ENCODE results near the gene ZC3HAV1L.
A peak's percentile ranks its signal among the peaks of the same experiment; 100 is the strongest.
"Not testable (repeated sequence)": the region's sequence is repeated elsewhere in the genome, so short reads cannot be mapped to it uniquely, and the experiment has no call there.

ZC3HAV1L gene, protein sequence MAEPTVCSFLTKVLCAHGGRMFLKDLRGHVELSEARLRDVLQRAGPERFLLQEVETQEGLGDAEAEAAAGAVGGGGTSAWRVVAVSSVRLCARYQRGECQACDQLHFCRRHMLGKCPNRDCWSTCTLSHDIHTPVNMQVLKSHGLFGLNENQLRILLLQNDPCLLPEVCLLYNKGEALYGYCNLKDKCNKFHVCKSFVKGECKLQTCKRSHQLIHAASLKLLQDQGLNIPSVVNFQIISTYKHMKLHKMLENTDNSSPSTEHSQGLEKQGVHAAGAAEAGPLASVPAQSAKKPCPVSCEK
- 0.13 to 3.0 (median 1.2) reads per million in 18 experiments for total RNA-seq

DNA sequence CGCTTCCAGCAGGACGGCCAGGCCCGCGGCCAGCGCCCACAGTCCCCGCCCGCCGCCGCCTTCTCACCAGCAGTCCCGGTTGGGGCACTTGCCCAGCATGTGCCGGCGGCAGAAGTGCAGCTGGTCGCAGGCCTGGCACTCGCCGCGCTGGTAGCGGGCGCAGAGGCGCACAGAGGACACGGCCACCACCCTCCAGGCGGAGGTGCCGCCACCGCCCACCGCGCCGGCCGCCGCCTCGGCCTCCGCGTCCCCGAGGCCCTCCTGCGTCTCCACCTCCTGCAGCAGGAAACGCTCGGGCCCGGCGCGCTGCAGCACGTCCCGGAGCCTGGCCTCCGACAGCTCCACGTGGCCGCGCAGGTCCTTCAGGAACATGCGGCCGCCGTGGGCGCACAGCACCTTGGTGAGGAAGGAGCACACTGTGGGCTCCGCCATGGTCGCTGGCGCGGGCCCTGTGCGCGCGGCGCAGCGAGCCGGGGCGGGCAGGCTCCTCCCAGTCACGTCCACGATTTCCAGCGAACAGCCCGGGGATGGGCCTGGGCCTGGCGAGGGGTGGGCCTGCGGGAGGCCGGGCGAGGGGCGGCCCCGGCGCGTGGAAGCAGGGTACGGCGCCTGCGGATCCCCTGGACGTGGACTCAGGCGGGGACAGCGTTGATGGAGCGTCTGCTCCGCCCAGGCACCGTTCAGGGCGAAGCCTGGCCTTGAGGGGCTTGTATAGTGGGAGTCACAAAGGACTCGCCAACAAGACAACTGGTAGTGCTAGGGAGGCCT is at the start of gene ZC3HAV1L:
Gene ZC3HAV1L, minus strand, starts transcription at position 457 of the 768 bp plus-strand sequence. Its CDS starts 25 bp downstream, at position 432.
- peak in 1 of 2 donors; percentile 32 for DNase-seq

DNA sequence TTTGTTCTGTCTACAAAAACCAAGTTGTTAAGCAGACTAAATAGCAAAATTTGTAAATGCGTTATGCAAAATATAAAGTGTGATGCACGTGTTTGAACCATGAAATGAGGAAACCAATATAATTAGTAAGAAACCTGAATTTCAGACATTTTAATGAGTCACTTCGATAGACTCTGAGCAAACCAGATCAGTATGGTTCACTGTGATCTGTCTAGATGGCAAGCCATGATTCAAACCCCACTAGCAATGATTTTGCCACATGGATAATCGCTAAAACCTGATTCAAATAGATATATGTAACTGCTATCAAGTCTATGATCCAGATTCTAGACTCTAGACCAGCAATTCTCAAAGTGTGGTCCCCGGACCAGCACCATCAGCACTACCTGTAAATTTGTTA is 48.9 kb upstream of the ZC3HAV1L start:
- DNase-seq: no peak

DNA sequence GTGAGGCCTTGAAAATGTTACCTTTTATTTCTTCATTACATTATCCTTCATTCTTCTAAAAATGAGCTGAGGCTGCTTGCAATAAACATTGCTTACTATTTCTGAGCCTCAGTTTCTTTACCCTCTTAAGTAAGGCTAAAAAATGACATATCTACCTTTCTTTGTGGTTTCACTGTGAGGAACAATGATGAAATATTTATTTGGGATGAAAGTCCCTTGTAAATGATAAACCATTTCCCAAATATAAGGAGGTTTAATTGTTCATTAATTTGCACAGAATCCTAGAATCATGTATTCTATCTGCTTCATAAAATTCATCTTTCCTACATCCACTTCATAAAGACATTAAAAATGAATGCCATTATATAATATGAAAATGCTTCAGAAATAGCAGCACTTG is 45.7 kb upstream of the ZC3HAV1L start:
- DNase-seq: no peak

DNA sequence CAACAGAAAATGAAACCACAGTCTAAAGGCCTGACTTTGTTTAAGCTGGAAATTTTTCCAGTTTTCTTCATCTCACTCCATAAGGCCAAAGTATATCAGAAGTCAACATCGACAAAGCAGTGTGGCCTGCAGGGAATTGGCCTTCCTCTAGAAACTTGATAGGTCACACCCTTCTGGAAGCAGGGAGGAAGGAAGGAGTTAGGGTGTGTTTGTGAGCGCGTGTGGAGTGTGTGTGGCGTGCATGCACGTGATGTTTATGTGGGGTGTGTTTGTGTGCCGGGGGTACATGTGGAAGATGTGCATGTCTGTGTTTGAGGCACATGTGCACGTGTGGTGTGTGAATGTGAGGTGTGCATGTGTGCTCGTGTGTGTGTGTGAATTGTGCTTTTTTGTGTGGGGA is 45.1 kb upstream of the ZC3HAV1L start:
- DNase-seq: no peak

DNA sequence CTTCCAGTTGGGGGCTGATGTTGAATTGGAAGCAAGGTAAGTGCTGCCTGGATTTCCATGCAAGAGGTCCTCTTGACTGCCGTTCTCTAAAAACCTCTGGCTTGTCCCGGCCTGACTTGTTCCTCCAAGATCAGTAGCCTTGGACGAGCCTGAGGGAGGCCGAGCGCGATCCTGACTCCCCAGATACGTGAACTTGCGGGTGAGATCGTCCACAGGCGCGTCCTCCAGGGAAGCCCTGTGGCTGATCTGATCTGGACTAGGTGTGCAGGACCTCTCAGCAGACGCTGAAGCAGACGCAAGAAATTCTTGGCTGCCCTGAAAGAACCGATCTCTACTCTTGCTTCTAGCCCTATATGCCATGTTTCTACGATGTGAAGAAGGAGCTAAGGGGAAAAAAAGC is 44.0 kb upstream of the ZC3HAV1L start:
- DNase-seq: no peak

DNA sequence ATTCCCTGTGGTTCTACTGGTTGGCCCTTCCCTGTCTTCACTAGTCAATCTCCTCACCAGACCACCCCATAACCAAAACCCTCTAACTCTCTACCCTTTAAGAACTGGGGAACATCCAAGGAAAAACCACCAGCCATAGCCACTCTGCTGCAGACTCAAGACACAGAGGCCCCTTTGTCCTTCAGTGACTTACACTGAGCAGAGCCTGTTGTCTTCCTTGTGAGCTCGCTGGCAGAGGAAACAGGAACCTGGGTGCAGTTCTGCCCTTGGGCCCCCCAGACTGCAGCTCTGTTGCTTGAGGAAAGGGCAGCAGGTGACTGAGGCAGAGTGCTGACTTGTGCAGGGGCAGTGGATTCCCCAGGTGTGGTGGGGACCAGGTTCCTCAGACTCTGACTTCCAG is 43.1 kb upstream of the ZC3HAV1L start:
- DNase-seq: no peak

DNA sequence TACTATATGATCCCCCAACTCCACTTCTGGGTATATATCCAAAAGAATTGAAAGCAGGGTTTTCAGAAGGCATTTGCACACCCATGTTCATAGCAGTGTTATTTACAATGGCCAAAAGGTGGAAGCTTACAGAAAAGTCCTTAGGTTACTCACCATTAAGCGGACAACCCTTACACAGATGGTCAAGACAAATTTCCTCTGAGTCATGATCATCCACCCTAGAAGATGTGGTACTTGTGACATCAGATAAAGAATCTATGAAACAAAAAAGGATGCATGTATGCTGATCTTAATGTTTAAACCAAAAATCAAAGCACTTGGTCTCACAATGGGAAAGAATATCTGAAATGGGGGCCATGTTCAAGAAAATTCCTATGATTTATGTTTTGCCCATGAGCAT is 42.6 kb upstream of the ZC3HAV1L start:
- no peak for DNase-seq

DNA sequence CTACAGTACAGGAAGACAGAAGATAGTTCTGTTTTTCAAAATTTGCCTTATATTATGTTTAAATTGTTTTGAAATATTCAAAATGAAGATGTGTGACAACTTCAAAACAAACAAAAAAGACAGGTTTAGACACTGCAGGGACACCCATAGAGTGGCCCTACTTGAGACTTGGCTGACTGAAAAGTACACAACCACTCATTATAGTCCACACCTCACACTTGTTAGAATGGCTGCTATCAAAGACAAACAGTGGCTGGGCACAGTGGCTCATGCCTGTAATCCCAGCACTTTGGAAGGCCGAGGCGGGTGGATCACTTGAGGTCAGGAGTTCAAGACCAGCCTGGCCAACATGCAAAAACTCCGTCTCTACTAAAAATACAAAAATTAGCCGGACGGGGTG is 41.9 kb upstream of the ZC3HAV1L start:
- DNase-seq: not testable (repeated sequence)

DNA sequence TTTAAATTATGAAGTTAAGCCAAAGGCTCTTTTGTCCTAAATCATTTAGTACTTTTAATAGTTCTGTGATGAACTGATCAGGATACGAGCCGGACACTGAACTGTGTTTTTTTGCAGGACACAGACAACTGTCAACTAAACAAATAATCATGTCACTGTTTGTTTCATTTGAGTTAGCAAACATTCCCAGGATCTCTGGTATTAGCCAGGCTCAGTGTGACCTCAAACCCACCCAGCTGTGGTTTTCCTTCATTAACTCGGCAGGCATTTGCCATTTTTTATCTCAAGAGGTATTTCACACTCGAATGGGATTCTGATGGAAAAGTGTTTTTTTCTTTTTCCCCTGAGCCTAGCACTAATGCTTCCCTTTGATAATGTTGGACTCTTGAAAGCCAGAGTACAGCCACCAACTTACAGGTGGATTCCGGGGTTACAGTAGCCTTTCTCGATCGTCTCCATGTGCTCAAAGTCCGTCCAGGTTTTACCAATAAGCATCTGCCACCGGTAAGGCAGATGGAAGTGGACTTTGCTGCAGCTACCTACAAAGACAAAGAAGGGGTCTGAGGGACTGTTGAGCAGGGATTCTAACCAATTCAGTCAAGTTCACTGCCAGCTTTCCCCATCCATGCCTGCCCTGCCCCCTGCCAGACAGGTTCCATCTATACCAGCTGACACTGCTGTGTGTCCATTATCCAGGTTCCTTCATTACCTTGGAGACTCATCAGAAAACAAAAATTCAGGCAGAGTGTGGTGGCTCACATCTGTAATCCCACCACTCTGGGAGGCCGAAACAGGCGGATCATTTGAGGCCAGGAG is 40.2 kb upstream of the ZC3HAV1L start:
- no peak for DNase-seq

DNA sequence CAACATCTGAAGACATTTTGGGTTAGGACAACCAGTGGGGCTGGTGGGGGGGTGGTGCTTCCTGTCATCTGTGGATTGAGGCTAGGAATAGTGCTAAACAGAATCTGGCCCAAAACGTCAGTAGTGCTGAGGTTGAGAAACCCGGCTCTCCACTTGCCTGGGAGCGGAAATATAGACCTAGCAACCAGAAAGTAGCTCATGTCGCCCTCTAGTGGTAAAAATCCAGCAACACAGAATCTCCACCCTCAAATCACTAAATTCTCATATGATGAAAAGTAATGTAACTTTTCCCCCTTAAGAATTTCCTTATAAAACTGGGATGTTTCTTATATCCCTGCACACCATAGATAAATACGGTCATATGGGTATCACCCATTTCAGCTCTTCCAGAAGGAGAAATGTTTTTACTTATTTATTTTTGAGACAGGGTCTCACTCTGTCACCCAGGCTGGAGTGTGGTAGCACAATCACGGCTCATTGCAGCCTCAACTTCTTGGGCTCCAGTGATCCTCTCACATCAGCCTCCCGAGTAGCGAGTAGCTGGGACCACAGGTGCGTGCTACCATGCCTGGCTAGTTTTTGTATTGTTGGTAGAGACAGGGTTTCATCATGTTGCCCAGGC is 39.3 kb upstream of the ZC3HAV1L start:
- DNase-seq: peak; percentile 86 to 87

DNA sequence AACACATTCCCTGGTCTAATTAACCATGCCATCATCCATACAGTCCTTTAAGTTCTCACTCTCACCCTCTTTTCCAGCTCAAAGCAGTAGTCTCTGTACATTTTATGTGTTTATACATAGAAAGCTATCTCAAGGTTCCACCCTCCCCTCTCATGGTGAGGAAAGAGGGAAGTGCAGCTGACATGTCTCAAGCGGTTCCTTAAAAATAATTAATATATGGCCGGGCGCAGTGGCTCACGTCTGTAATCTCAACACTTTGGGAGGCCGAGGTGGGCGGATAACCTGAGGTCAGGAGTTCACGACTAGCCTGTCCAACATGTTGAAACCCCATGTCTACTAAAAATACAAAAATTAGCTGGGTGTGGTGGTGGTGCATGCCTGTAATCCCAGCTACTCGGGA is 37.0 kb upstream of the ZC3HAV1L start:
- DNase-seq: peak; percentile 80 to 85

DNA sequence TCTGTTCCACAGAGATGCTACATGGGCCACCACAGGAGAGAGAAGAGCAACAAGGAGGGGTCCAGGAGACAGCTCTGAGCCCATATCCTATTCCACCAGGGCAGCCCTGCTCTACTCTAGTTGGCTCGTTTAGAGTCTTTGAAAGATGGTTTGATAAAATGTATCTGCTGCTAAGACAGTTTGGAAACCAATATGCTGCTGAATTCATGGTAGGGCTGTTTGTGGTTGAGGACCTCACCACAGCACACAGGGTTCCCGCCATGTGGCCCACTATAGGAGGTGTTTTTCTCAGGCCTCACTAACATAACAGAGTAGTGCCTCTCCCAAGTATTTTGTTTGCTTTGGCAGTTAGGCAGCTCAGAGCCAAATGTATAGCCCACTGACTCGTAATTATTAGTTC is 35.8 kb upstream of the ZC3HAV1L start:
- DNase-seq: no peak

DNA sequence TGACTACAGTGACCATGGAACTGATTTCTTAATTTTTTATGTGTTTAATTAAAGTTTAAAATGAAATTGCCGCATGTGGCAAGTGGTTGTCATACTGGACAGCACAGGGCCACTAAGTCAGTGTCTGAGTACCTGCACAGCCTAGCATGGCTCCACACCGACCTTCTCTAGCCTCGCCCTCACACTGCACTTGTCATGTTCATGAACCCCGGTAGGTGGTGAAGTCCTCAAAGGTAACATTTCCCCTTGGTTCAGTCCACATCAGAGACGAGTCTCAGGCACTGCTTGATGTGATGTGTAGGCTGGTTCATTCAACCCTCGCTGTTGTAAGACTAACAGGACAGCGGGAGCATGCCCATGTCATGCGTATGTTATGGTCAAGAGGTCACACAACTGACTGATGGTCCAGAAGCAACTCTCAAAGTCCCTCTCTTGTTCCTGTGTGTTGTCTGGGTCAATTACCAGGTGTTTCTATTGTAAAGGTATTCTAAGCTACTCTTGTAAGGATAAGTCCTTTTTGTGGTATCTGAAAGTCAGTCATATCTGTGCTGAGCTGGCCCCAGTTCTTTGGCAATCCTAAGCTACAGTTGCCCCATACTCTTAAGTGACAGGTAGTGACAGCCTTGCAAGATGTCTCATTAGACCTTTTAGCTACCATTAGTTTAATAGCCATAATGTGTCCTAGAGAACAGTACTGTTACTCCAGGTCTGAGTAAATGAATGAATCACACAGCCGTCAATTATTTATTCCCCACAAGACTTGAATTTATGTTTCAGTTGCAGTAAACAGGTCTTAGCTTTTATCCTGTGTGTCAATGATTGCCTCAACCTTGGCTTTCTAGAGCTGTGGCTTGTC is 32.9 kb upstream of the ZC3HAV1L start:
- DNase-seq: no peak

DNA sequence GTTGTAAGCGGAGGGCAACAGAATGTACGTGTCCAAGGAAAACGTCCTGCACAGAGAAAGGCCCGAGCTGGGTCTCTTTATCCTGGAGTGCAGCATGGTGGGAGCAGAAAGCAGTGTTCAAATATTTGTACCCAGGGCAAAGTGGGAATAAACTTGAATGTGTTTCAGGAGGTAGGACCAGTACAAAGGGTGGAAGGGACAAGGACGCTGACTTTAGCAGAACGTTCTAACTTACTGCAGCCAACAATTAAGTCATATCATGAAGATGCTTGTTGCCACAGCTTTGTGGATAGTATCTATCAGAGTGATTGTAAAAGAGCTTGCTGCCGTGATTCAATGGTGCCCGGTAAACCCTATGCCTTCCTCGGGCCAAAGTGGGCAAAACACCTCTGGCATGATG is 30.5 kb upstream of the ZC3HAV1L start:
- DNase-seq: no peak

DNA sequence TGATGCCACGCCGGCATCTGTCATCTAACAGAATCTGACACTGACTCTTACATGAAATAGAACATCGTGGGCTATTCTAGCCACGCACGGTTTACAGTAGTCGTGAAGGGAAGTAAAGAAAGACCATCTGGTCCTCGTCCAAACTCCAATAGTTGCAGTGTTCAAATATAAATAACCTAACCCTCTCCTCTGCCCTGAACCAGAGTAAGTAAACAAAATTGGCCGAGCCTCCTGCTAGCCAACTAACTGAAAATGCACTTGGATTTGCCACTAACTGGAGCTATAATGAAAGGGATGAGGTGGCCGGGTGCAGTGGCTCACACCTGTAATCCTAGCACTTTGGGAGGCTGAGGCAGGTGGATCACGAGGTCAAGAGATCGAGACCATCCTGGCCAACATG is 29.5 kb upstream of the ZC3HAV1L start:
- no peak for DNase-seq

DNA sequence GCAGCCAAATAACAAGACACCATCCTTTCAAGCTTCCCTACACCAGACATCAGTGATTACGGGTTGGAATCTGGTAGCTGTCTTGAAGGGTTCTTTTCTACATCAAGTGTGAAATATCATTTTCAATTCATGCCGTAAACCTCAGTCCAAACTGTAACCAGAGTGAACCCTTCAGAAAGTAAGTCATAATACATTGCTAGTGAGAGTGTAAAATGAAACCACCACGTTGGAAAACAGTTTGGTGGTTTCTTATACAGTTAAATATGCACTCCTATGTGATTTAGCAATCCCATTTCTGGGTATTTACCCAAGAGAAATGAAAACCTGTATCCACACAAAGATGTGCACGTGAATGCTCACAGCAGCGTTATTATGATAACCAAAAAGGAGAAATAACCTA is 25.6 kb upstream of the ZC3HAV1L start:
- no peak for DNase-seq

DNA sequence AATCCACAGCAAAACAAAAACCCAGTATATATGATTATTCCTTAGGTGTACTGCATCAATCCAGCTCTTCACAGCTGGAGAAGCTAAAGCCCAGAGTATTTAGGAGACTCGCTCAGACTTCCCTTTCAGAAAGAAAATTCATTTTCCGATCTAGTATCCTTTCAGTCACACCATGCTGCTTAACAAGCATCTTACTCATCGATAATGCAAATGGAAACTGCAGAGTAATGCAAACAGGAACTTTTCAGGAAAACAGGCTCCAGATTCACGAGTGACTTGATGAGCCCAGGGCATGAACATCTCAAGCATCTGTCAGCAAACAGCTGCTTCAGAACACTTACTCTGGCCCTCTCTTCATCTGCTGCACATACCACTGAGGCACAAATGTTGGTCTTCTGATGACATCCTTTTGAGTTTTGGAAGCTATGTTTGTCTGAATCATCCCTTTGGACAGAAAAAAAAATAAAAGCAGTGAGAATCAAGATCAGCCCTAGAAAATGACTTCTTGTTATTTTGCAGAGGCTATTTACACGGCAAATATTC is 24.9 kb upstream of the ZC3HAV1L start:
- no peak for DNase-seq

DNA sequence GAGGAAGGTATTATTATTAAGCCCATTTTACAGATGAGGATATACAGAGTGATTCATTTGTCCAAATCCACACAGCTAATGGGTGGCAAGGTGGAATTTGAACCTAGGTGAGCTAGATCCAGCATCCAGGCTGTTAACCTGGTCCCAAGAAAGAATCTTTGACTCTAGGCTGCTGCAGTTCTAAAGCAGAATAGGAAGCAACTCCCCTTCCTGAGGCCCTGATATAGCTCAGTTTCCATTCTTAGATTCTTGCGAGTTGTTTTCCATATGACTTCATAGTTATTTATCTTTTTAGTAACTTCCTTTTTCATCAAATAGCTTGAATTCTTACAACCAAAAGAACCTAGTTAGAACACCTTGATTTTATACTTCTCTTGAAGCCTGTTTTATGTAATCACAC is 24.1 kb upstream of the ZC3HAV1L start:
- DNase-seq: no peak

DNA sequence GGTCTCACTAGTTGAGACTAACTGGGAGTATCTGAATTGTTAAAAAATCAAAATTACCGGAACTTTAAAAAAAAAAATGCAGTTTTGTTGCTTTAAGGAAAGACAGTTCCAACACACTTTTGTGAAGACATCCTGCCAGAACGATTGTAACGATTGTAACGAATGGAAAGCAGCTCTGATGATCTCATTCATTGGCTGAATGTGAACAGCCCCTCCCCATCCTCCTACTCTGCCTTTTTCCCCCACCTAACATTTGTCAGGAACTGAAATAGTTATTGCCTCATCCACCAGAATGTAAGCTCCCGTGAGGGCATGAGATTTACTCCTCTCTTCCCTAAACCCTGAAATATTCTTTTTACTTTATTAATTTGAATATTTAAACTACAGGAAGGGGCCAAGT is 23.1 kb upstream of the ZC3HAV1L start:
- DNase-seq: no peak

DNA sequence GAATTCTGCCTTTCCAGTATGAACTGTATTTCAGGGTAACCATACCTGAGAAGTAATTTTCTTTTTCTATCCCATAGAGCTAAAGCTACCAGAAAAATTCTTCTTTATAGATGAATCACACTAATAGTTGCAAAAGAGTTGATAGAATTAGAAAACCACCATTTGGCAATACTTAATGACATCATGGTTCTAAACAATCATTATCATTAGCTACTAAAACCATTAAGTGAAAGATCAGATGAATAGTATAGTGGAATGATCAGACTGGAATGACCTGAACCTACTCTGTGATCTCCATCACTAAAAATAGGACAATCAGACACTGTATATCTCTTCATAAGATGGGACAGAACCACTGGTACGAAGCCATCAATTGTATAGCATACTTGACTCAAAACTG is 19.8 kb upstream of the ZC3HAV1L start:
- DNase-seq: no peak

DNA sequence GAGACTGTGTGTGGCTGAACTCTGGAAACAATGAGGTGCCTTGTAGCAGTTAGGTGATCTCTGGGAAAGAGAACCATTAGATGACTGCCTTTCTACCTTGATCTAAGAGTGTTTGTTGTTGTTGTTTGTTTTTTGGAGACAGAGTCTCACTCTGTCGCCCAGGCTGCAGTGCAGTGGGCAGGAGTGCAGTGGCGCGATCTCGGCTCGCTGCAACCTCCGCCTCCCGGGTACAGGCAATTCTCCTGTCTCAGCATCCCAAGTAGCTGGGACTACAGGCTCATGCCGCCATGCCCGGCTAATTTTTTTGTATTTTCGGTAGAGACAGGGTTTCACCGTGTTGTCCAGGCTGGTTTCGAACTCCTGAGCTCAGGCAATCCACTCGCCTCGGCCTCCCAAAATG is 18.8 kb upstream of the ZC3HAV1L start:
- not testable (repeated sequence) for DNase-seq

DNA sequence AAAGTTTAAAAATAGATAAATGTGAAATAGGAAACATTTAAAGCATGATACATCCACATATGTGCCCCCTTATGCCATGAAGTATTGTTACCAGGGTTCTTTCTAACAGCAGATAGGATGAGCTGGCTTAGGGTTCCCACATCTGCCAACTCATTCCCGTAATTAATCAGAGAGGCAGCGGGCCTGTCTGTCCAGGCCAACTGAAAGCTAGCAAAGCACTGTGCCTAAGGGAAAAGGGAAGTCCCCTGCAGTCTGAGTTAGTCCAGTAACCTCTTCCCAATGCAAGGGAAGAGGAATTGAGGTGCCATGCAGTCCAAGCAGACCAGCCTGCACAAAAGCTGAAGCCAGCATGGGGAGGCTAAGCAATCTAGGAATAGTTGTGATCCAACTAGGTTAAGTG is 18.3 kb upstream of the ZC3HAV1L start:
- DNase-seq: no peak
